EL (cell line): ENCODE data around the gene B3GAT3.
A peak's percentile ranks its signal among the peaks of the same experiment; 100 is the strongest.
"Not testable (repeated sequence)": the region's sequence is repeated elsewhere in the genome, so short reads cannot be mapped to it uniquely, and the experiment has no call there.

ENCODE experiments used
- DNase-seq: peaks from one replicate; pipeline ENCODE4 v3.0.0-alpha.2; 2016

B3GAT3 gene

GRCh38 chr11:62575156-62575555 is 46.6 kb downstream of the B3GAT3 start:
- no peak for DNase-seq

GRCh38 chr11:62574363-62575071 is 47.3 kb downstream of the B3GAT3 start:
- peak; percentile 34 for DNase-seq

DNA sequence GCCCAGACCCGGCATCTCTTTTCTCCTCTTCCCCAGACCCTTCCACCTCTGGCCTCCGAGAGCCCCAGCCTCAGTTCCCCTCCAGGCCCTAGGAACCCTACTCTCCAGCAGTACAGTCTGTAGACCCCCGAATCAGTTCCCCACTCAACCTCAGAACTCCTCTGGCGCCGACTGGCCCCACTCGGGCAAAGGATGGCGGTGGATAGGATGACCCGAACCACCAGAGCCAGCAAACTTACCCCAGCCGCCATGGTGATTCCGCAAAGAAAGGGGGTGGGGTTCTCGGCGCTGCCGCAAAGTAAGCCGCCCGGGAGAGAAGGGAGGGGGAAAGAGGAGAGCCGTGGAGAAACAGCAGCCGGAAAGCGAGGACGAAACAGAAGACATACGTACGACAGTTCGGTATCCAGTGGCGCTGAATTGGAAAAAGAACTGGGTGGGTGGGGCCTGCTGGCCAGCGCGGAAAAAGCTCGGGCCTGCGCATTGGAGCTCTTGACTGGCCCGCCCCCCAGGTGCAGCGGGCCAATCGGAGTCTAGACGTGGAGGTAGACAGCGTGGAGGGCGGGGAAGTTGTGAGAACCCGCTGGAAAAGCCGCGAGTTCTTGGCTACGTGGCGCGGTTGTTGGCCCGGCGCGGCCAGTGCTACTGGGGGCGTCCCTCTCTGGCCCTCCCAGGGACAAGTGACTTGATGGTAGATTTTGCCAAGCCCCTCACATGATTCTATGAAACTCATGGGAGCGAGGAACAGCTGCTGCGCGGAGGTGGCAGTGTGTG is 48.0 kb downstream of the B3GAT3 start, which contains the start of gene EEF1G:
Gene EEF1G, minus strand, starts transcription at position 300 of the 771 bp plus-strand sequence. Its CDS starts 49 bp downstream, at position 251.
- peak; percentile 100 for DNase-seq

DNA sequence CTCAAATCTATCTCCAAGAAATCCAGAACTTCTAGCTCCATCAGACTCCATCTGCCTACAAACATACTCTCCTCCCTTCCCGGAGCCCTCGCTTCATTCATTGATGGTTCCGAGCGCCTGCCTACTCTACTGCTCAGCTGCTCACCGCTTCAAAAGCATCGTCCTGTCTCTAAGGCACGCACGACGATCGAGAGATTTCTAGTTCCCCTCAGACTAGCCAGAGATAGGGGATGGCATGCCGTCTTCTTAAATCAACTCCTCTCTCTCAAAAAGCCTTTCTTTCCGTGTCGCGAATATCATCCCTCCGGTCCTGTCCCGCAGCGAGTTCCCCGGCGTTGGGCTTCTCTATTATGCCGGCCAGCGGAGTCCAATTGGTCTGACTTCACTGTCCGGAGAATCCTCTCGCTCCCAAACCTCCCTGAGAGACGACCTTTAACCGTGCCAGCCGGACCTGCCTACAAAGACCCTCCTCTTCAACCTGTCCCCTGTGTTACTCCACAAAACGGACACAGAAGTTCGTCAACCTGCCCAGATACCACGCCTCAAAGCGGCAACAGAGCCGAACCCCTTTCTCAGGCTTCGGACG is 48.7 kb downstream of the B3GAT3 start:
- no peak for DNase-seq

DNA sequence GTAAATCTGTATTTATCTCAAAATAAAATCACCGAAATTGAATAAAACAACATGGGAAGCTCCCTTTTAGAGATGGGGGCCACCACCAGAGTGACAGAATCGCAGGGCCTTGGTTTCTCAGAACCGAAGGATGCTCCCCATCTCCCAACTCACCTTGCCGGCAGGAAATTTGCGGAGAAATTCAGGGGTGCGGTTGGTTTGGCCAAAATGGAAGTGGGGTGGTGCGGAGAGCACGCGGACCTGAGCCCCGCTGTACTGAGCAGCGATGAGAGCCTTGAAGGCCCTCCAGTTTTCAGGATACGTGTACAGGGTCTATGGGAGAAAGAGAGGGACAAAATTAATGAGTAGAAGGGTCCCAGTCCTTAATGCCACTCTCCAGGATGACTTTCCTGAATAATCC is 49.4 kb downstream of the B3GAT3 start:
- DNase-seq = no peak

DNA sequence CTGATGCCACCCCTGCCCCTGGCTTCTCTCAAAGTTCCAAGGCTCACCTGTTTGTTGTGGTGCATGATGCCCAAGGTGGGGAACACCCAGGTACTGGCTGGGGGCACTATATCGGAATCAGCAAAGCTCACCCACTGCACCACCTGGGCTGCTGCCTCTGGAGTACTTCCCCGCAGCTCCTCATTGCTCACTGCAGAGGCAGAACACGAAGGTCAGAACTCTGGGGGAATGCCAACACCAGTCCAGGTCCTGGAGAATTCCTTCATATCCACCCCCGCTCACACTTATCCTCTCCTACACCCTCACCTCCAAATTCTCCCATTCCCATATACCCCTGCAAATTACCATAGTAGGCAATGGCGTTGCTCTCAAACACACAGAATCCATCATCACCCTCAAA is 50.3 kb downstream of the B3GAT3 start:
- not testable (repeated sequence) for DNase-seq

DNA sequence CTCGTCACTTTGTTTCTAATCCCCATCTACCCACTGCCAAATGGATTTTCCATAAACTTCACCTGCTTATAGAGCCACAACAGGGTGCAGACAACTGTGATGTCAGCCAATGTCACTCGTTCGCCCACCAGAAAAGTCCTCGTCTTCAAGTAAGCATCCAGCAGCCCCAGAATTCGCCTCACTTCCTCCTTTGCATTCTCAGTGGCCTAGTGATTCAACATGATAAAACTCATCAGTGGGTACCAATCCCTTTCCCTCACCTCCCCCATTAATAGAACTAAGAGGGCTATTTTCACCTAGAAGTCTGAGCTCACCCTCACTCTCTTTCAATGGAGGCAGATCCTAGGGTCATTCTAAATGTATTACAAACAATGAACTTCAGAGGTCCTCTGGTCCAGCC is 50.9 kb downstream of the B3GAT3 start:
- not testable (repeated sequence) for DNase-seq

DNA sequence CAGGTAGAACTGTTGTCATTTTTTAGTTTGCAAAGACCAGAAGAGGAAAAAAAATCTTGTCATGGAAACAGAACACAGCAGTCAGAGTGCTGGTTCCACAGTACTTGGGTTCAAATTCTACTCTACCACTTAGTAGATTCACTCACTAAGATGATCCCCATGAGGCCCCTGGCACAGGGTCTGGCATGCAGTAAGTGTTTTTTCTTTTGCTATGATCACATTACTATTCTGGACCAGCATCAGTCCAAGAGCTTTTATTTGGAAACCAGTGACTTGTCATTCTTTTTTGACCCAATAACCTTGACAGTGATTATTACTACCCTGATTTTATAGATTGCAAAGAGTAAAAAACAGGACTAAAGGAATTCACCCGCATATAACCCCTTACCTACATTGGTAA is 52.2 kb downstream of the B3GAT3 start:
- DNase-seq = no peak

- DNase-seq = no peak
Observed at GRCh38 chr11:62567018-62567633, 54.7 kb downstream of the B3GAT3 start.

GRCh38 chr11:62566247-62566646 is 55.5 kb downstream of the B3GAT3 start:
- no peak for DNase-seq
